Activated T-cell treated with anti-CD3 and anti-CD28 coated beads, Interleukin-2, amount 50 U/mL, for 72 hours (primary cell): ENCODE measurements around the gene TAF4B. TPM values are rescaled to one million over a fixed set of nuclear protein-coding genes. Genes with fewer than 3 reads are reported as not detected.
"Not testable (repeated sequence)": the region's sequence is repeated elsewhere in the genome, so short reads cannot be mapped to it uniquely, and the experiment has no call there.

Experiments
- ATAC-seq, 2 donors: fragments of 150-1000 bp; cut with Tn5 transposase; replicated peaks in 1 of 2; 2 replicates each; pipeline ENCODE4 v1.10.0; 2021; ENCODE audit warnings: moderate library complexity in 2 of 2, mild to moderate bottlenecking in 1 of 2
- DNase-seq, 2 donors: peaks; one replicate each; pipeline ENCODE4 v3.0.0; 2021 to 2022; ENCODE audit warnings: mixed read lengths in 1 of 2
- H3K27ac Mint-ChIP-seq: one replicate; pipeline ENCODE4 v1.8.0; 2022; ENCODE audit warnings: mild to moderate bottlenecking, moderate library complexity, mixed read lengths
- H3K27me3 Mint-ChIP-seq: one replicate; pipeline ENCODE4 v1.8.0; 2022; ENCODE audit warnings: low read depth, mixed read lengths
- H3K36me3 Mint-ChIP-seq, 2 donors: one replicate each; pipeline ENCODE4 v1.8.0; 2022; ENCODE audit warnings: mixed read lengths in 2 of 2, mild to moderate bottlenecking in 1 of 2; ENCODE audit not compliant: insufficient read depth in 2 of 2
- H3K4me1 Mint-ChIP-seq: one replicate; pipeline ENCODE4 v1.8.0; 2022; ENCODE audit warnings: low read depth, mixed read lengths
- H3K4me3 Mint-ChIP-seq, 2 donors: one replicate each; pipeline ENCODE4 v1.8.0; 2022; ENCODE audit warnings: mild to moderate bottlenecking in 2 of 2, mixed read lengths in 2 of 2, moderate library complexity in 2 of 2
- H3K9me3 Mint-ChIP-seq, 2 donors: one replicate each; pipeline ENCODE4 v1.8.0; 2022; ENCODE audit warnings: mixed read lengths in 2 of 2
- total RNA-seq, 2 donors: library from RNA; stranded (reverse); gene quantifications; one replicate each; pipeline ENCODE4 v1.2.3, GENCODE V29; 2022

Gene TAF4B
- total RNA-seq, 2 donors from 2014 or later, result 29.2 to 32.4 TPM

GRCh38 chr18:26381555-26381954 is 155.3 kb downstream of the TAF4B start:
- not testable (repeated sequence) for DNase-seq, H3K4me3 Mint-ChIP-seq, ATAC-seq, H3K27me3 Mint-ChIP-seq, H3K27ac Mint-ChIP-seq, H3K36me3 Mint-ChIP-seq, H3K9me3 Mint-ChIP-seq, H3K4me1 Mint-ChIP-seq

DNA sequence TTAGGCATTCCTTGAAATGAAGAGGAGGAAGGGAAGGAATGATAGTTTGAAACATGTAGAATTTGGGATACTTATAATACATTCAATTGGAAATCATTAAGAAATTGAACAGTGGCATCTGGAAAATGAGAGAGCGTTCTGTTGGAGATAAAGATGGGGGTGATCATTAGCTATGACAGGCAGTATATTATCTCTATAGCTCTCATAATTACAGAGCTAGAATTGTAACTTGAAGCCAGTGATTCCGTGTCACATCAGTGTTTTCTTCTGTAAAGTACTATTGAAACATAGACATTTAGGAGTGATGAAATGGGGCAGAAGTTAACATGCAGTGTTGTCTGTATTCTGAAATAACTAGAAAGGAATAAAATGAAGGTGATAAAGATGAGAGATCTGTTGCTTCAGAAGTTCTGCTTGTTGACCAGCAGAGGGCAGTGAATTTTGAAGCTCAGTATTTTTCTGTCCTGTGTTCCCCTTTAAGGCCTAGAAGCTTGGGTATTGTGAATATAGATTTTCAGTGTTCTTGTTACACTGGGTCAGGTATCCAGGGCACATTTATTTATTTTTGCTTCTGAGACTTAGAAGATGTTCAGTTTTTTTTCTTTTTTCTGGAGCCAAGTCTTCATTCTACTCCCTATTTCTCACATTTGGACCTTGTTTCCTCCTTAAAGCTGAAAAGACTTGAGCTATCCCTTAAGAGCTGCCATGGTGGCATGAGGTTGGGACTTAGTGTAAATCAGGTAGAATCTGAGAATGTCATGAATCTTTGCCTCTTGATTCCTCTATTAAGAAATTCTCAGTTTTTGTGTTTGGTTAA is 157.4 kb downstream of the TAF4B start:
- ATAC-seq, result no peak
- H3K27me3 Mint-ChIP-seq, result no peaks in the 10 kb centered on the region
- H3K9me3 Mint-ChIP-seq, result no peaks in the 10 kb centered on the region
- no peak overlapping the region for H3K27ac Mint-ChIP-seq
- no peaks in the 10 kb centered on the region for H3K4me1 Mint-ChIP-seq
- peaks cover 2 to 6% of the 10 kb centered on the region in 2 donors for H3K36me3 Mint-ChIP-seq
- no peak overlapping the region for H3K4me3 Mint-ChIP-seq
- no peak for DNase-seq

DNA sequence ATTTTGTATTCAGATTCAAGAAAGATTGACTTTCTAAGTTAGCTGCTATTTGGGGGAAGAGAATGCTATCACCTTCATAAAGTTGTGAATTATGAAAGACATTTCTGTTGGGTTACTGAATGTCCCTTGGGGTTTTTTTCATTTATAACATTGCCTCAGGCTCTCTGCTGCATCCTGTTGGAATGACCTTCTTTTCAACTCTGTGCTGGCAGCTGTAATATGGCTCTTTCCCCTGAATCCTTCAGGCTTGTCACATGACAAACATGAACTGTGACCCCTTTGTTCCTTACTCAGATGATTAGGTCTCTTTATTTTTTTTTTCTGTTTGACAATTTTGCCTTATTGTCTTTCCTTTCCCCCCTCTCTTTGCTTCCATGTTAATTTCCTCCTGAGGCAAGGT is 159.8 kb downstream of the TAF4B start:
- Mint-ChIP-seq H3K27ac (no peak overlapping the region), H3K4me1 (no peaks in the 10 kb centered on the region), H3K4me3 (no peak overlapping the region), H3K27me3 (no peaks in the 10 kb centered on the region), H3K9me3 (no peaks in the 10 kb centered on the region), H3K36me3 (peaks cover 4 to 13% of the 10 kb centered on the region in 2 donors)
- DNase-seq (no peak), ATAC-seq (no peak)

DNA sequence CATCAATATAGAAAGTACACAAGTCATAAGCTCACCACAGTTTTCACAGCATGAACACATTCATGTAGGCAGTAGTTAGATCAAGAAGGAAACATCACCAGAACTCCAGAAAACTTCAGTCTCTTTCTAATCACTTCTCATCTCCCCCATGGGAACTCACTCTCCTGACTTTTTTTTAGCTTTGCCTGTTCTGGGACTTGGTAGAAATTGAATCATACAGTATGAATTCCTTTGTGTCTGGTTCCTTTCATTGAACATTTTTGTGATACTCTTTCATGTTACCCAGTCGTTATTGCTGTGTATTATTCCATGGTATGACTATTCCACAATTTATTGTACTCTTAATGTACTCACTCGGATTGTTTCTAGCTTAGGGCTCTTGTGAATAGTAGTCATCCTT is 160.2 kb downstream of the TAF4B start:
- no peak overlapping the region for H3K4me3 Mint-ChIP-seq
- ATAC-seq (no peak), DNase-seq (no peak)
- peaks cover 4 to 13% of the 10 kb centered on the region in 2 donors for H3K36me3 Mint-ChIP-seq
- no peaks in the 10 kb centered on the region for H3K4me1 Mint-ChIP-seq
- no peaks in the 10 kb centered on the region for H3K27me3 Mint-ChIP-seq
- H3K9me3 Mint-ChIP-seq, result no peaks in the 10 kb centered on the region
- H3K27ac Mint-ChIP-seq, result peak overlapping the region; percentile 78

GRCh38 chr18:26394047-26394654 is 167.9 kb downstream of the TAF4B start:
- Mint-ChIP-seq H3K9me3 (no peaks in the 10 kb centered on the region), H3K4me3 (no peak overlapping the region), H3K4me1 (no peaks in the 10 kb centered on the region), H3K27me3 (no peaks in the 10 kb centered on the region), H3K27ac (no peak overlapping the region), H3K36me3 (peaks cover 2 to 7% of the 10 kb centered on the region in 2 donors)
- ATAC-seq (no peak), DNase-seq (no peak)

GRCh38 chr18:26397019-26397418 is 170.8 kb downstream of the TAF4B start:
- H3K9me3 Mint-ChIP-seq, result no peaks in the 10 kb centered on the region
- no peak for ATAC-seq
- no peak overlapping the region for H3K27ac Mint-ChIP-seq
- DNase-seq, result no peak
- no peak overlapping the region for H3K4me3 Mint-ChIP-seq
- H3K36me3 Mint-ChIP-seq, result no peaks in the 10 kb centered on the region
- no peaks in the 10 kb centered on the region for H3K4me1 Mint-ChIP-seq
- H3K27me3 Mint-ChIP-seq, result no peaks in the 10 kb centered on the region

DNA sequence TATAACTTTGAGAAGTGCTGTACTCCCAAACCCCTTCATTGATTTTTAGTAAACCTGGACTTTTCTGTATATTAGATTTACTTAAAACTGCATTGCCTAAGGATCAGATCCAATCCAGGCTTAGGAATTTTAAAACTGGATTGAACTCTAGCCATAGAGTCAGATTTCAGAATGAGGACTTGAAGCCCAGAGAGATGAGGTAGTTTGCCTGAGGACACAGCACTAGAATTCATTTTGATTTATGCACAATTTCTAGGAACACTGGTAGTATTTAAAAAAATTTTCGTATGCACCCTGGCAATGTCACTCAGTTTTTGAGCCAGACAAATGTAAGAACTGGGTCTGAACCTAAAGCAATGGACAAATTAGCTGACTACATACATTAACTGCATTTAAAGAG is 177.2 kb downstream of the TAF4B start:
- H3K27me3 Mint-ChIP-seq, result no peaks in the 10 kb centered on the region
- H3K4me1 Mint-ChIP-seq, result no peaks in the 10 kb centered on the region
- no peak overlapping the region for H3K27ac Mint-ChIP-seq
- no peak overlapping the region for H3K4me3 Mint-ChIP-seq
- ATAC-seq, result no peak
- no peaks in the 10 kb centered on the region for H3K9me3 Mint-ChIP-seq
- DNase-seq, result no peak
- no peaks in the 10 kb centered on the region for H3K36me3 Mint-ChIP-seq

- peak in 1 of 2 donors; percentile 4 for DNase-seq
- Mint-ChIP-seq H3K4me1 (no peaks in the 10 kb centered on the region), H3K27me3 (no peaks in the 10 kb centered on the region), H3K9me3 (no peaks in the 10 kb centered on the region), H3K27ac (no peak overlapping the region), H3K36me3 (no peaks in the 10 kb centered on the region), H3K4me3 (no peak overlapping the region)
- ATAC-seq, result peak; percentile 26 to 47
Measured at GRCh38 chr18:26405190-26405801, 179.1 kb downstream of the TAF4B start.

- H3K27me3 Mint-ChIP-seq, result no peaks in the 10 kb centered on the region
- no peak overlapping the region for H3K4me3 Mint-ChIP-seq
- no peak for ATAC-seq
- no peaks in the 10 kb centered on the region for H3K9me3 Mint-ChIP-seq
- DNase-seq, result no peak
- H3K4me1 Mint-ChIP-seq, result no peaks in the 10 kb centered on the region
- H3K27ac Mint-ChIP-seq, result no peak overlapping the region
- H3K36me3 Mint-ChIP-seq, result no peaks in the 10 kb centered on the region
Measured at GRCh38 chr18:26406324-26406723, 180.1 kb downstream of the TAF4B start.

GRCh38 chr18:26406854-26407517 is 180.7 kb downstream of the TAF4B start:
- Mint-ChIP-seq H3K27ac (no peak overlapping the region), H3K36me3 (no peaks in the 10 kb centered on the region)

GRCh38 chr18:26407736-26408601 is 181.7 kb downstream of the TAF4B start:
- DNase-seq (no peak), ATAC-seq (no peak)
- Mint-ChIP-seq H3K36me3 (no peaks in the 10 kb centered on the region), H3K9me3 (no peaks in the 10 kb centered on the region), H3K27me3 (no peaks in the 10 kb centered on the region), H3K4me1 (no peaks in the 10 kb centered on the region), H3K27ac (no peak overlapping the region), H3K4me3 (no peak overlapping the region)

More at GRCh38 chr18:26406854-26407517, 180.7 kb downstream of the TAF4B start:
- DNase-seq, result no peak
- H3K4me1 Mint-ChIP-seq, result no peaks in the 10 kb centered on the region
- no peaks in the 10 kb centered on the region for H3K27me3 Mint-ChIP-seq
- no peaks in the 10 kb centered on the region for H3K9me3 Mint-ChIP-seq
- no peak overlapping the region for H3K4me3 Mint-ChIP-seq
- ATAC-seq, result no peak

GRCh38 chr18:26409091-26409490 is 182.8 kb downstream of the TAF4B start:
- DNase-seq, result no peak
- Mint-ChIP-seq H3K36me3 (no peaks in the 10 kb centered on the region), H3K27me3 (no peaks in the 10 kb centered on the region), H3K4me1 (no peaks in the 10 kb centered on the region), H3K27ac (no peak overlapping the region), H3K9me3 (no peaks in the 10 kb centered on the region), H3K4me3 (no peak overlapping the region)
- no peak for ATAC-seq
